HG03139 (cell line): Measurements from ENCODE around the gene PTPRG.
"Not testable (repeated sequence)": the region's sequence is repeated elsewhere in the genome, so short reads cannot be mapped to it uniquely, and the experiment has no call there.

Experiments
- ATAC-seq: cut with Tn5 transposase; IDR thresholded peaks from one replicate; pipeline ENCODE4 v1.9.1; 2021; ENCODE audit not compliant: unreplicated experiment

Gene PTPRG

GRCh38 chr3:61813636-61814035, 252.3 kb downstream of the PTPRG start:
- ATAC-seq, result no peak

- no peak for ATAC-seq
These were observed 253.3 kb downstream of the PTPRG start for GRCh38 chr3:61814674-61815073.

- ATAC-seq, result not testable (repeated sequence)
These were observed 254.9 kb downstream of the PTPRG start for GRCh38 chr3:61816304-61816703.

- ATAC-seq, result no peak
These were observed 258.5 kb downstream of the PTPRG start for GRCh38 chr3:61819861-61820260.

- ATAC-seq, result no peak
These were observed 259.1 kb downstream of the PTPRG start for GRCh38 chr3:61820306-61820992.

- ATAC-seq, result no peak
These were observed 260.5 kb downstream of the PTPRG start for GRCh38 chr3:61821823-61822251.

- ATAC-seq, result no peak
These were observed 261.2 kb downstream of the PTPRG start for GRCh38 chr3:61822588-61822987.

GRCh38 chr3:61824553-61825135, 263.3 kb downstream of the PTPRG start:
- ATAC-seq, result no peak

GRCh38 chr3:61826161-61826560, 264.8 kb downstream of the PTPRG start:
- no peak for ATAC-seq

- no peak for ATAC-seq
These were observed 267.0 kb downstream of the PTPRG start for GRCh38 chr3:61828184-61828874.

GRCh38 chr3:61828880-61829721, 267.7 kb downstream of the PTPRG start:
- ATAC-seq, result no peak

GRCh38 chr3:61829722-61830350, 268.5 kb downstream of the PTPRG start:
- no peak for ATAC-seq

- no peak for ATAC-seq
These were observed 270.6 kb downstream of the PTPRG start for GRCh38 chr3:61831973-61832372.

- ATAC-seq, result no peak
These were observed 271.2 kb downstream of the PTPRG start for GRCh38 chr3:61832375-61833229.

GRCh38 chr3:61839256-61839655, 277.9 kb downstream of the PTPRG start:
- no peak for ATAC-seq

- ATAC-seq, result no peak
These were observed 279.9 kb downstream of the PTPRG start for GRCh38 chr3:61841111-61841845.

GRCh38 chr3:61841988-61842387, 280.6 kb downstream of the PTPRG start:
- ATAC-seq, result no peak

GRCh38 chr3:61844346-61844745, 283.0 kb downstream of the PTPRG start:
- no peak for ATAC-seq

- ATAC-seq, result no peak
These were observed 285.1 kb downstream of the PTPRG start for GRCh38 chr3:61846488-61846887.
